Neural cell (in vitro differentiated cells): ENCODE measurements around the gene E2F3. TPM values are rescaled to one million over a fixed set of nuclear protein-coding genes. Genes with fewer than 3 reads are reported as not detected.

Experiments
- H2AFZ ChIP-seq: fragments of 200-600, 300-800 bp; sonication (generic), shearing (Covaris generic); 2 replicates; pipeline ENCODE4 v1.6.0; 2014; ENCODE audit warnings: low read depth, mild to moderate bottlenecking, antibody characterized with exemption, low read length, moderate library complexity
- H3F3A ChIP-seq: fragments of 200-600 bp; shearing (Covaris generic); 2 replicates; pipeline ENCODE4 v1.6.1; 2016; ENCODE audit warnings: mild to moderate bottlenecking, moderate library complexity, mixed read lengths, antibody characterized with exemption, low read length; ENCODE audit not compliant: insufficient read depth, poor library complexity, severe bottlenecking
- H3K27ac ChIP-seq: fragments of 200-600, 300-800 bp; sonication (generic), shearing (Covaris generic); 2 replicates; pipeline ENCODE4 v1.5.1; 2014; ENCODE audit warnings: mild to moderate bottlenecking, low read length, moderate library complexity
- H3K27me3 ChIP-seq: fragments of 300-800, 200-600 bp; sonication (generic), shearing (Covaris generic); 2 replicates; pipeline ENCODE4 v1.6.0; 2014; ENCODE audit warnings: mild to moderate bottlenecking, low read depth, low read length, moderate library complexity; ENCODE audit not compliant: insufficient read depth
- H3K36me3 ChIP-seq: fragments of 300-800, 200-600 bp; sonication (generic), shearing (Covaris generic); 2 replicates; pipeline ENCODE4 v1.5.1; 2014; ENCODE audit warnings: mild to moderate bottlenecking, antibody characterized with exemption, low read length, moderate library complexity; ENCODE audit not compliant: insufficient read depth
- H3K4me2 ChIP-seq: fragments of 300-800, 200-600 bp; sonication (generic), shearing (Covaris generic); 2 replicates; pipeline ENCODE4 v1.6.0; 2014; ENCODE audit warnings: mild to moderate bottlenecking, low read length
- H3K4me3 ChIP-seq: fragments of 300-800, 200-600 bp; sonication (generic), shearing (Covaris generic); 2 replicates; pipeline ENCODE4 v1.5.1; 2014; ENCODE audit warnings: mild to moderate bottlenecking, low read length, moderate library complexity
- H3K79me2 ChIP-seq: fragments of 200-600 bp; shearing (Covaris generic); replicated peaks from 2 replicates; pipeline ENCODE4 v1.6.0; 2014; ENCODE audit warnings: mild to moderate bottlenecking, low read length, moderate library complexity; ENCODE audit not compliant: insufficient read depth
- H3K9ac ChIP-seq: fragments of 300-800, 200-600 bp; sonication (generic), shearing (Covaris generic); 2 replicates; pipeline ENCODE4 v1.6.1; 2016; ENCODE audit warnings: mild to moderate bottlenecking, low read length, mixed read lengths
- H3K9me2 ChIP-seq: fragments of 200-600 bp; shearing (Covaris generic); 2 replicates; pipeline ENCODE4 v1.6.1; 2016; ENCODE audit warnings: mild to moderate bottlenecking, low read length, mixed read lengths; ENCODE audit not compliant: insufficient read depth
- H3K9me3 ChIP-seq: fragments of 200-600, 300-800 bp; sonication (generic), shearing (Covaris generic); 2 replicates; pipeline ENCODE4 v1.6.1; 2016; ENCODE audit warnings: mild to moderate bottlenecking, mixed run types, low read length, moderate library complexity, mixed read lengths
- H4K20me1 ChIP-seq: fragments of 200-600 bp; shearing (Covaris generic); 2 replicates; pipeline ENCODE4 v1.6.1; 2016; ENCODE audit warnings: mild to moderate bottlenecking, mixed run types; ENCODE audit not compliant: insufficient read depth
- EP300 ChIP-seq: fragments of 450-650 bp; conservative IDR thresholded peaks from 2 replicates; pipeline ENCODE4 v1.6.1; 2014; ENCODE audit warnings: antibody characterized with exemption, mild to moderate bottlenecking, moderate library complexity; ENCODE audit not compliant: poor library complexity, severe bottlenecking
- EZH2 ChIP-seq: fragments of 200-600, 300-800 bp; shearing (Covaris generic), sonication (generic); IDR thresholded peaks from 2 replicates; pipeline ENCODE4 v1.6.1; 2014; ENCODE audit warnings: antibody characterized with exemption, low read length, borderline replicate concordance, mild to moderate bottlenecking; ENCODE audit not compliant: insufficient read depth, poor library complexity, severe bottlenecking
- MXI1 ChIP-seq: fragments of 450-650 bp; conservative IDR thresholded peaks from 2 replicates; pipeline ENCODE4 v1.6.1; 2014; ENCODE audit warnings: antibody characterized with exemption, mild to moderate bottlenecking; ENCODE audit not compliant: poor library complexity, severe bottlenecking
- POLR2AphosphoS5 ChIP-seq: IDR thresholded peaks from 2 replicates; pipeline ENCODE4 v1.6.1; 2012
- RAD21 ChIP-seq: fragments of 450-650 bp; conservative IDR thresholded peaks from 2 replicates; pipeline ENCODE4 v1.6.1; 2014; ENCODE audit warnings: antibody characterized with exemption, mild to moderate bottlenecking, moderate library complexity
- REST ChIP-seq: IDR thresholded peaks from 2 replicates; pipeline ENCODE4 v1.6.1; 2012; ENCODE audit warnings: borderline replicate concordance
- SMC3 ChIP-seq: fragments of 450-650 bp; conservative IDR thresholded peaks from 2 replicates; pipeline ENCODE4 v1.6.1; 2014; ENCODE audit warnings: antibody characterized with exemption, mild to moderate bottlenecking, moderate library complexity; ENCODE audit not compliant: poor library complexity
- TAF1 ChIP-seq: IDR thresholded peaks from 2 replicates; pipeline ENCODE4 v1.6.1; 2012; ENCODE audit warnings: low read depth
- polyA plus RNA-seq: library from polyadenylated mRNA; depleted of rRNA; stranded (reverse); fragments of >200 nt; gene quantifications from 2 replicates; pipeline ENCODE4 v1.2.3, GENCODE V29; 2014
- TF ChIP-seq, protein P1 (sequence below): fragments of 450-650 bp; IDR thresholded peaks from 2 replicates; pipeline ENCODE4 v1.5.1; 2014; ENCODE audit warnings: antibody characterized with exemption, mild to moderate bottlenecking, moderate library complexity; ENCODE audit not compliant: poor library complexity, severe bottlenecking

E2F3 gene
- polyA plus RNA-seq, 1 donor from 2014 or later, result 4.8 TPM

GRCh38 chr6:20434766-20435165, 33.1 kb downstream of the E2F3 start:
- no peaks in the 10 kb centered on the region for H3K27me3 ChIP-seq
- no peak overlapping the region for H3K27ac ChIP-seq
- H3K79me2 ChIP-seq, result peaks cover 12% of the 10 kb centered on the region
- no peak overlapping the region for H2AFZ ChIP-seq
- H4K20me1 ChIP-seq, result no peaks in the 10 kb centered on the region
- H3K4me3 ChIP-seq, result no peak overlapping the region
- no peaks in the 10 kb centered on the region for H3F3A ChIP-seq
- no peak overlapping the region for H3K4me2 ChIP-seq
- no peaks in the 10 kb centered on the region for H3K9me3 ChIP-seq
- no peaks in the 10 kb centered on the region for H3K36me3 ChIP-seq
- no peak overlapping the region for H3K9ac ChIP-seq
- H3K9me2 ChIP-seq, result no peaks in the 10 kb centered on the region
- TF ChIP-seq, protein P1, sequence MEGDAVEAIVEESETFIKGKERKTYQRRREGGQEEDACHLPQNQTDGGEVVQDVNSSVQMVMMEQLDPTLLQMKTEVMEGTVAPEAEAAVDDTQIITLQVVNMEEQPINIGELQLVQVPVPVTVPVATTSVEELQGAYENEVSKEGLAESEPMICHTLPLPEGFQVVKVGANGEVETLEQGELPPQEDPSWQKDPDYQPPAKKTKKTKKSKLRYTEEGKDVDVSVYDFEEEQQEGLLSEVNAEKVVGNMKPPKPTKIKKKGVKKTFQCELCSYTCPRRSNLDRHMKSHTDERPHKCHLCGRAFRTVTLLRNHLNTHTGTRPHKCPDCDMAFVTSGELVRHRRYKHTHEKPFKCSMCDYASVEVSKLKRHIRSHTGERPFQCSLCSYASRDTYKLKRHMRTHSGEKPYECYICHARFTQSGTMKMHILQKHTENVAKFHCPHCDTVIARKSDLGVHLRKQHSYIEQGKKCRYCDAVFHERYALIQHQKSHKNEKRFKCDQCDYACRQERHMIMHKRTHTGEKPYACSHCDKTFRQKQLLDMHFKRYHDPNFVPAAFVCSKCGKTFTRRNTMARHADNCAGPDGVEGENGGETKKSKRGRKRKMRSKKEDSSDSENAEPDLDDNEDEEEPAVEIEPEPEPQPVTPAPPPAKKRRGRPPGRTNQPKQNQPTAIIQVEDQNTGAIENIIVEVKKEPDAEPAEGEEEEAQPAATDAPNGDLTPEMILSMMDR, result no peak
- TF ChIP-seq SMC3 (no peak), EP300 (no peak), EZH2 (no peak), REST (no peak), RAD21 (no peak), TAF1 (no peak), MXI1 (no peak), POLR2AphosphoS5 (no peak)

DNA sequence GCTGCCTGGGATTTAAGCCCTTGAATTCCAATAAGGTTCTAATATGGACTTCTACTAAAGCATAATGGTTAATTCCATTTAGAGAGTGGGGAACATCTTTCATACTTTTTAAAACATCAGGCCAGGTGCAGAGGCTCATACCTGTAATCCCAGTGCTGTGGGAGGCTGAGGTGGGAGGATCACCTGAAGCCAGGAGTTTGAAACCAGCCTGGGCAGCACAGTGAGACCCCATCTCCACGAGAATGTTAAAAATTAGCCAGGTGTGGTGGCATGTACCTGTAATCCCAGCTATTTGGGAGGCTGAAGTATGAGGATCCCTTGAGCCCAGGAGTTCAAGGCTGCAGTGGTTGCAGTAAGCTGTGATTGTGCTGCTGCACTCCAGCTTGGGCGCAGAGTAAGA, 35.0 kb downstream of the E2F3 start:
- Histone ChIP-seq H3F3A (no peaks in the 10 kb centered on the region), H3K27me3 (no peaks in the 10 kb centered on the region), H3K36me3 (no peaks in the 10 kb centered on the region), H3K9me3 (no peaks in the 10 kb centered on the region), H3K4me2 (no peak overlapping the region), H2AFZ (no peak overlapping the region), H4K20me1 (no peaks in the 10 kb centered on the region), H3K9me2 (no peaks in the 10 kb centered on the region), H3K79me2 (peaks cover 6% of the 10 kb centered on the region), H3K27ac (no peak overlapping the region), H3K4me3 (no peak overlapping the region), H3K9ac (no peak overlapping the region)
- TF ChIP-seq SMC3 (no peak), MXI1 (no peak), RAD21 (no peak), REST (no peak), EZH2 (no peak), TAF1 (no peak), EP300 (no peak), POLR2AphosphoS5 (no peak)
- TF ChIP-seq, protein P1, result no peak
